Tibial nerve (tissue), 4 donors: ENCODE results near the gene THSD4. TPM values are rescaled to one million over a fixed set of nuclear protein-coding genes. Genes with fewer than 3 reads are reported as not detected.
A peak's percentile ranks its signal among the peaks of the same experiment; 100 is the strongest.

Source experiments
- DNase-seq, 2 donors: peaks; one replicate each; pipeline ENCODE4 v3.0.0-alpha.2; 2019; ENCODE audit warnings: low spot score in 2 of 2
- H3K27ac ChIP-seq, 4 donors: fragments of 200-600 bp; sonication (generic) in 3 of 4; one replicate each; pipeline ENCODE4 v1.5.1; 2017 to 2019; ENCODE audit warnings: mild to moderate bottlenecking in 1 of 4
- H3K27me3 ChIP-seq, 2 donors: fragments of 200-600 bp; sonication (generic) in 1 of 2; one replicate each; pipeline versions ENCODE4 v1.5.1 to v1.6.0; 2017 to 2019
- H3K36me3 ChIP-seq, 3 donors: fragments of 200-600 bp; sonication (generic); one replicate each; pipeline ENCODE4 v1.5.1; 2018 to 2019
- H3K4me1 ChIP-seq, 4 donors: fragments of 200-600 bp; sonication (generic) in 3 of 4; one replicate each; pipeline ENCODE4 v1.5.1; 2017 to 2019
- H3K4me3 ChIP-seq, 4 donors: fragments of 200-600 bp; sonication (generic) in 3 of 4; one replicate each; pipeline ENCODE4 v1.5.1; 2017 to 2019; ENCODE audit warnings: mild to moderate bottlenecking in 1 of 4, moderate library complexity in 1 of 4
- H3K9me3 ChIP-seq, 4 donors: fragments of 200-600 bp; sonication (generic) in 3 of 4; one replicate each; pipeline ENCODE4 v1.5.1; 2017 to 2019
- CTCF ChIP-seq, 5 experiments: fragments of 200-600 bp in 3 of 5; fragments of 450-650 bp in 2 of 5; sonication (generic) in 3 of 5; IDR thresholded peaks; one replicate each; pipeline ENCODE4 v1.5.1; 2016 to 2019; ENCODE audit warnings: antibody characterized with exemption in 5 of 5, mild to moderate bottlenecking in 3 of 5, moderate library complexity in 2 of 5
- EP300 ChIP-seq, 2 donors: sonication (generic); formaldehyde crosslinking; IDR thresholded peaks; one replicate each; pipeline ENCODE4 v1.6.1; 2017; ENCODE audit warnings: antibody characterized with exemption in 2 of 2, mild to moderate bottlenecking in 1 of 2
- POLR2A ChIP-seq, 2 donors: fragments of 450-650 bp; IDR thresholded peaks; one replicate each; pipeline ENCODE4 v1.6.1; 2017; ENCODE audit warnings: antibody characterized with exemption in 2 of 2, mild to moderate bottlenecking in 2 of 2, moderate library complexity in 2 of 2
- WGBS, 2 donors: methylation state at CpG; one replicate each; pipeline ENCODE4 v1.1.5; 2018; 5-methylcytosine and 5-hydroxymethylcytosine counted together
- total RNA-seq, 4 donors: library from RNA; depleted of rRNA; stranded (reverse); fragments of >200 nt; gene quantifications; one replicate each; pipeline ENCODE4 v1.1.0, GENCODE V29; 2016

The THSD4 gene
- total RNA-seq, 4 donors from 2014 or later: 9.6 to 25.1 (median 21.2) TPM

DNA sequence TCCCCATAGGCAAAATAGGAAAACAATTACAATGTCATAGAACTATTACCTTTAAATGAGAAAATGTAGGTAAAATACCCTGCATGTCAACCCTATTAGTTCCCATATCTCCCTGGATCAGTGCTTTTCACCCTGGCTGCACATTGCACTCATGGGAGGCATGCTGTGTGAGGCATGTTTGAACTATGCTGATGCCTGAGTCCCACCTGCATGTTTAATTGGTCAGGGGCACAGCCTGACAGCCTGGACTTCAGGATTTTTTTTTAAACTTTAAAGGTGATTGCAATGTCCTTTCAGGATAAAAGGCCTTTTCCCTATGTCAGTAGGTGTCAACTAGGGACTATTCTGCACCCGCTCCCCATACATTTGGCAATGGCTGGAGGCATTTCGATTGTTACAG lies 559.1 kb downstream of the THSD4 start:
- Histone ChIP-seq H3K27ac (no peak overlapping the region), H3K27me3 (no peaks in the 10 kb centered on the region), H3K4me3 (no peak overlapping the region), H3K9me3 (no peaks in the 10 kb centered on the region), H3K36me3 (no peaks in the 10 kb centered on the region), H3K4me1 (peaks cover 0 to 21% (median 0%) of the 10 kb centered on the region in 4 donors)
- TF ChIP-seq EP300 (IDR thresholded peaks at IDR 0.05) (no peak), POLR2A (IDR thresholded peaks at IDR 0.05) (no peak), CTCF (IDR thresholded peaks at IDR 0.05) (no peak)
- WGBS, 2 donors: 88 to 94% methylated on average over 2 of the region's 2 CpGs
- DNase-seq: no peak

GRCh38 chr15:71677352-71677751 lies 562.1 kb downstream of the THSD4 start:
- TF ChIP-seq EP300 (IDR thresholded peaks at IDR 0.05): no peak
- TF ChIP-seq CTCF (IDR thresholded peaks at IDR 0.05): no peak
- TF ChIP-seq POLR2A (IDR thresholded peaks at IDR 0.05): no peak
- WGBS, 2 donors: 59 to 63% methylated on average over 2 of the region's 2 CpGs
- H3K27me3 ChIP-seq: no peaks in the 10 kb centered on the region
- H3K9me3 ChIP-seq: no peaks in the 10 kb centered on the region
- no peak for DNase-seq
- H3K36me3 ChIP-seq: no peaks in the 10 kb centered on the region
- peaks cover 0 to 21% (median 0%) of the 10 kb centered on the region in 4 donors for H3K4me1 ChIP-seq
- H3K27ac ChIP-seq: peak overlapping the region in 2 of 4 donors; percentile 23 to 67
- no peak overlapping the region for H3K4me3 ChIP-seq

DNA sequence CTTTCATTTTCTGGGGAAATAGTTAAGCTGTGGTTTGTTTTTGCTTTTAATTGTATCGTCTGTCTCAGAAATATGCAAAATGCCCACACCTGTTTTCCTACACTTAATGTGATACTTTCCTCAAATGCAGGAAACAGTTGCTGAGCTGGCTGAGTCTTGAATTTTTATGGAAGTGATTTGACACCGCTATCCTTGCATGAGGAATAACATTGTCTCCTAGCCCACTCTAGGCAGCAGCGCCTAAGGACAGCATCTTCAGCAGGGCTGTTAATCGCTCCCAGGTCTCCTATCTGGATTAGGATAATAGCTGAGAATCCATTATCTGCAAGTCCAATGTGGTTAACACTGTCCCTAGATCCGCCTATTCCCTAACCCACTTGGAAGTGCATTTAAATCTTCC lies 562.5 kb downstream of the THSD4 start:
- Histone ChIP-seq H3K9me3 (no peaks in the 10 kb centered on the region), H3K4me1 (peaks cover 0 to 21% (median 0%) of the 10 kb centered on the region in 4 donors), H3K27ac (peak overlapping the region in 2 of 4 donors; percentile 23 to 67), H3K4me3 (no peak overlapping the region), H3K36me3 (no peaks in the 10 kb centered on the region), H3K27me3 (no peaks in the 10 kb centered on the region)
- TF ChIP-seq CTCF (IDR thresholded peaks at IDR 0.05) (no peak), EP300 (IDR thresholded peaks at IDR 0.05) (no peak), POLR2A (IDR thresholded peaks at IDR 0.05) (no peak)
- WGBS, 2 donors: 54 to 65% methylated on average over 5 of the region's 5 CpGs
- no peak for DNase-seq

DNA sequence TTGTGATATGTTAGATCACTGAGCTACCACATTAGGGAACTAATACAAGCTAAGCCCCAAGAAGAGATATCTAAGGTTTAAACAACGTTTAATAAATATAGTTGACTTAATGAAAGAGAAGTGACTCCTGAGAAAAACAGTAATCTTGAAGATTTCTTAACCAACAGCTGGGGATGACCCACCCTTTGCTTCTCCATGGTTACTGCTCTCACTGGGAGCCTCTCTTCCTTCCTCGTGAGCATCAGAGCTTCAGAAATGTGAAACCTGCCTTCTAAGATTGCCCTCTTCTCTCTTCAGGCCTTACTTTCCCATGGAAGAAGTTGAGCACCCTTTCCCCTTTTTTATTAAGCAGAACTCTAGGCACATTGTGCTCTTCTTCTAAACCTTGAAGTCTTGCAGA lies 562.9 kb downstream of the THSD4 start:
- peak in 1 of 2 donors; percentile 42 for DNase-seq
- WGBS, 2 donors: 26 to 42% methylated on average over 2 of the region's 2 CpGs
- H3K27ac ChIP-seq: peak overlapping the region in 2 of 4 donors; percentile 23 to 67
- H3K4me1 ChIP-seq: peaks cover 0 to 21% (median 0%) of the 10 kb centered on the region in 4 donors
- no peak overlapping the region for H3K4me3 ChIP-seq
- no peaks in the 10 kb centered on the region for H3K9me3 ChIP-seq
- TF ChIP-seq EP300 (IDR thresholded peaks at IDR 0.05) (no peak), CTCF (IDR thresholded peaks at IDR 0.05) (no peak), POLR2A (IDR thresholded peaks at IDR 0.05) (no peak)
- H3K36me3 ChIP-seq: no peaks in the 10 kb centered on the region
- no peaks in the 10 kb centered on the region for H3K27me3 ChIP-seq

DNA sequence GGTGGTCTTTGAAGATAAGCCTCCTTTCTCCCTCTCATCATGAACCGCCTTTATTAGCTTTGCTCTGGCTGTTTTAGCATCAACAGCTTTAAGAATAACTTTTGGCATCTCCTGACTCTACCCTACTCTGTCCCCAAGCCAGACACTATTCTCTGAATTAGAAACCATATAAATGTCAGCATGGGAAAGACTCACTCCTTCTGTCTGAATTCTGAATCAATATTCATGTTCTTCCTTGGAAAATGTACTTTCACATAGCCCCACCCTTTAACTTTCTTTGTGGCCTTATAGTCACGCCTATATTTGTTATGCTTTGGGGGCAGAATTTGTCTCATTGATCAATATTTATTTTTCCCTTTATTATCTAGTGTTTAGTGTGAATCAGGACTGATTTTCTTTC lies 563.3 kb downstream of the THSD4 start:
- Histone ChIP-seq H3K27ac (peak overlapping the region in 2 of 4 donors; percentile 9 to 67), H3K4me1 (peaks cover 0 to 21% (median 0%) of the 10 kb centered on the region in 4 donors), H3K27me3 (no peaks in the 10 kb centered on the region), H3K36me3 (no peaks in the 10 kb centered on the region), H3K9me3 (no peaks in the 10 kb centered on the region), H3K4me3 (no peak overlapping the region)
- WGBS, 2 donors: 82 to 87% methylated on average over 2 of the region's 2 CpGs
- TF ChIP-seq POLR2A (IDR thresholded peaks at IDR 0.05) (no peak), EP300 (IDR thresholded peaks at IDR 0.05) (no peak), CTCF (IDR thresholded peaks at IDR 0.05) (no peak)
- DNase-seq: no peak
